Prostate gland (tissue), 2 donors: ENCODE results near the gene SOX8. TPM values are rescaled to one million over a fixed set of nuclear protein-coding genes. Genes with fewer than 3 reads are reported as not detected.

Source experiments
- DNase-seq: peaks from one replicate; pipeline ENCODE4 v3.0.0-alpha.2; 2019; ENCODE audit warnings: low spot score
- H3K27ac ChIP-seq, 2 donors: fragments of 200-600 bp; sonication (generic); 2 replicates each; pipeline ENCODE4 v1.5.1; 2017 to 2019
- H3K27me3 ChIP-seq: fragments of 200-600 bp; sonication (generic); replicated peaks from 2 replicates; pipeline ENCODE4 v1.5.1; 2019; ENCODE audit not compliant: insufficient read depth
- H3K36me3 ChIP-seq, 2 donors: fragments of 200-600 bp; sonication (generic); 1 replicate in 1 of 2; 2 replicates in 1 of 2; pipeline versions ENCODE4 v1.5.1 to v1.8.1; 2017 to 2019
- H3K4me1 ChIP-seq: fragments of 200-600 bp; sonication (generic); replicated peaks from 2 replicates; pipeline ENCODE4 v1.5.1; 2019
- H3K4me3 ChIP-seq, 2 donors: fragments of 200-600 bp; sonication (generic); 2 replicates each; pipeline ENCODE4 v1.5.1; 2017 to 2019
- H3K9me3 ChIP-seq: fragments of 200-600 bp; sonication (generic); 2 replicates; pipeline ENCODE4 v1.5.1; 2017
- CTCF ChIP-seq, 4 experiments: fragments of 200-600 bp in 2 of 4; fragments of 450-650 bp in 2 of 4; sonication (generic) in 2 of 4; IDR thresholded peaks; 1 replicate in 3 of 4; 2 replicates in 1 of 4; pipeline ENCODE4 v1.5.1; 2016 to 2019; ENCODE audit warnings: antibody characterized with exemption in 4 of 4, mild to moderate bottlenecking in 2 of 4, moderate library complexity in 2 of 4
- POLR2A ChIP-seq: fragments of 450-650 bp; IDR thresholded peaks from one replicate; pipeline ENCODE4 v1.6.1; 2016; ENCODE audit warnings: antibody characterized with exemption, mild to moderate bottlenecking
- POLR2AphosphoS5 ChIP-seq: sonication (generic); formaldehyde crosslinking; IDR thresholded peaks from one replicate; pipeline ENCODE4 v1.6.1; 2017; ENCODE audit warnings: antibody characterized with exemption
- whole genome bisulfite sequencing: methylation state at CpG from one replicate; pipeline ENCODE4 v1.1.5; 2018; 5-methylcytosine and 5-hydroxymethylcytosine counted together
- intact Hi-C: fragments of 100-400 bp; cut with DNase I; formaldehyde crosslinking; loops from one replicate; pipeline ENCODE4 v1.14.2; 2022
- total RNA-seq, 2 donors: library from RNA; depleted of rRNA; stranded (reverse); fragments of >200 nt; gene quantifications; one replicate each; pipeline ENCODE4 v1.1.0, GENCODE V29; 2016

Gene SOX8
- total RNA-seq, 2 donors from 2014 or later, result 0.59 to 11.9 TPM

GRCh38 chr16:975291-975690 lies 6.3 kb upstream of the SOX8 start:
- Histone ChIP-seq H3K27me3 (no peaks in the 10 kb centered on the region), H3K36me3 (no peaks in the 10 kb centered on the region), H3K4me1 (peaks cover 8% of the 10 kb centered on the region), H3K9me3 (no peaks in the 10 kb centered on the region), H3K27ac (no peak overlapping the region), H3K4me3 (no peak overlapping the region)
- intact Hi-C loops, result no loop called here
- no peak for DNase-seq
- WGBS, result 96% methylated on average over 12 of the region's 12 CpGs
- TF ChIP-seq POLR2AphosphoS5 (no peak), CTCF (IDR thresholded peaks at IDR 0.05) (no peak), POLR2A (no peak)

- no peaks in the 10 kb centered on the region for H3K9me3 ChIP-seq
- H3K36me3 ChIP-seq, result no peaks in the 10 kb centered on the region
- H3K4me3 ChIP-seq, result no peak overlapping the region
- no peak overlapping the region for H3K27ac ChIP-seq
- H3K27me3 ChIP-seq, result no peaks in the 10 kb centered on the region
- peaks cover 12% of the 10 kb centered on the region for H3K4me1 ChIP-seq
- intact Hi-C loops, result no loop called here
- no peak for TF ChIP-seq POLR2AphosphoS5
- no peak for TF ChIP-seq CTCF (IDR thresholded peaks at IDR 0.05)
- TF ChIP-seq POLR2A, result no peak
- no peak for DNase-seq
- 86% methylated on average over 22 of the region's 24 CpGs for WGBS
Observed at GRCh38 chr16:976389-976931, 5.1 kb upstream of the SOX8 start.

GRCh38 chr16:977081-977701 lies 4.4 kb upstream of the SOX8 start:
- Histone ChIP-seq H3K9me3 (no peaks in the 10 kb centered on the region), H3K27me3 (no peaks in the 10 kb centered on the region), H3K27ac (peak overlapping the region in 1 of 2 donors; percentile 30), H3K36me3 (no peaks in the 10 kb centered on the region), H3K4me3 (no peak overlapping the region), H3K4me1 (peaks cover 12% of the 10 kb centered on the region)
- intact Hi-C loops, result no loop called here
- peak; percentile 36 for DNase-seq
- WGBS, result 18% methylated on average over 19 of the region's 28 CpGs
- TF ChIP-seq CTCF (IDR thresholded peaks at IDR 0.05) (no peak), POLR2AphosphoS5 (peak; percentile 3), POLR2A (no peak)

GRCh38 chr16:977896-978295 lies 3.7 kb upstream of the SOX8 start:
- TF ChIP-seq POLR2AphosphoS5 (no peak), POLR2A (no peak), CTCF (IDR thresholded peaks at IDR 0.05) (no peak)
- Histone ChIP-seq H3K36me3 (no peaks in the 10 kb centered on the region), H3K4me3 (no peak overlapping the region), H3K9me3 (no peaks in the 10 kb centered on the region), H3K4me1 (peaks cover 12% of the 10 kb centered on the region), H3K27me3 (no peaks in the 10 kb centered on the region), H3K27ac (no peak overlapping the region)
- DNase-seq, result no peak
- 94% methylated on average over 8 of the region's 8 CpGs for WGBS
- intact Hi-C loops, result no loop called here

GRCh38 chr16:978403-978802 lies 3.2 kb upstream of the SOX8 start:
- H3K27me3 ChIP-seq, result no peaks in the 10 kb centered on the region
- intact Hi-C loops, result no loop called here
- H3K4me3 ChIP-seq, result no peak overlapping the region
- peaks cover 12% of the 10 kb centered on the region for H3K4me1 ChIP-seq
- TF ChIP-seq POLR2AphosphoS5 (no peak), POLR2A (no peak), CTCF (IDR thresholded peaks at IDR 0.05) (no peak)
- H3K9me3 ChIP-seq, result no peaks in the 10 kb centered on the region
- 79% methylated on average over 9 of the region's 9 CpGs for WGBS
- no peaks in the 10 kb centered on the region for H3K36me3 ChIP-seq
- H3K27ac ChIP-seq, result no peak overlapping the region
- DNase-seq, result no peak
